Lung (tissue), 12 donors: ENCODE results near the gene PRR16. TPM values are rescaled to one million over a fixed set of nuclear protein-coding genes. Genes with fewer than 3 reads are reported as not detected.
A peak's percentile ranks its signal among the peaks of the same experiment; 100 is the strongest.

ENCODE experiments used
- ATAC-seq: fragments of 200-7000 bp; cut with Tn5 transposase; one replicate; pipeline ENCODE4 v1.9.1; 2020; ENCODE audit warnings: moderate number of reproducible peaks; ENCODE audit not compliant: insufficient read depth, low FRiP score
- DNase-seq, 3 donors: peaks; one replicate each; pipeline ENCODE4 v3.0.0-alpha.2; 2013 to 2017
- H3K27ac ChIP-seq, 2 donors: one replicate each; pipeline ENCODE4 v1.5.1; 2013; ENCODE audit warnings: mild to moderate bottlenecking in 2 of 2, moderate library complexity in 2 of 2, control low read depth in 1 of 2, inconsistent platforms in 1 of 2, low read depth in 1 of 2, low read length in 1 of 2
- H3K27me3 ChIP-seq, 3 donors: one replicate each; pipeline ENCODE4 v1.5.1; 2013; ENCODE audit warnings: low read length in 2 of 3; ENCODE audit not compliant: control insufficient read depth in 3 of 3, insufficient read depth in 3 of 3
- H3K36me3 ChIP-seq, 4 donors: one replicate each; pipeline ENCODE4 v1.5.1; 2013; ENCODE audit warnings: low read length in 4 of 4, mild to moderate bottlenecking in 1 of 4, moderate library complexity in 1 of 4; ENCODE audit not compliant: control insufficient read depth in 4 of 4, insufficient read depth in 4 of 4
- H3K4me1 ChIP-seq, 5 donors: one replicate each; pipeline ENCODE4 v1.5.1; 2013; ENCODE audit warnings: low read length in 5 of 5, mild to moderate bottlenecking in 2 of 5, moderate library complexity in 1 of 5; ENCODE audit not compliant: control insufficient read depth in 5 of 5, insufficient read depth in 5 of 5
- H3K4me3 ChIP-seq: one replicate; pipeline ENCODE4 v1.5.1; 2013; ENCODE audit warnings: mild to moderate bottlenecking, control low read depth, moderate library complexity
- H3K9ac ChIP-seq, 2 donors: one replicate each; pipeline ENCODE4 v1.5.1; 2013; ENCODE audit warnings: low read length in 2 of 2, control low read depth in 1 of 2; ENCODE audit not compliant: insufficient read depth in 1 of 2
- H3K9me3 ChIP-seq, 4 donors: one replicate each; pipeline ENCODE4 v1.5.1; 2013; ENCODE audit warnings: low read length in 3 of 4, mild to moderate bottlenecking in 1 of 4, moderate library complexity in 1 of 4; ENCODE audit not compliant: control insufficient read depth in 4 of 4, insufficient read depth in 3 of 4
- CTCF ChIP-seq: IDR thresholded peaks from 2 replicates; pipeline ENCODE4 v1.5.1; 2012; ENCODE audit warnings: mild to moderate bottlenecking; ENCODE audit errors: control extremely low read depth, extremely low read depth
- WGBS, 2 donors: extraction: QIAGEN DNeasy Blood & Tissue Kit; methylation state at CpG; one replicate each; pipeline ENCODE4 v1.1.7; 2013; 5-methylcytosine and 5-hydroxymethylcytosine counted together
- polyA plus RNA-seq, 2 donors: library from polyadenylated mRNA; stranded (reverse); fragments of 200-250 nt; gene quantifications; one replicate each; pipeline ENCODE4 v1.2.1, GENCODE V29; 2013
- total RNA-seq, 2 donors: library from RNA; depleted of rRNA in 1 of 2; stranded (reverse); fragments of >200 nt in 1 of 2; gene quantifications; one replicate each; pipeline ENCODE4 v1.2.1, GENCODE V29; 2014 to 2021
- donor health status: control.
- donor health status: control.
- donor health status: Bipolar disorder and iron deficiency.
- donor health status: healthy.
- donor health status: DM: yes; HTN: yes; CAD: no.

Gene PRR16
- total and polyA plus RNA-seq, 4 donors = 1.1 to 6.6 (median 5.9) TPM

DNA sequence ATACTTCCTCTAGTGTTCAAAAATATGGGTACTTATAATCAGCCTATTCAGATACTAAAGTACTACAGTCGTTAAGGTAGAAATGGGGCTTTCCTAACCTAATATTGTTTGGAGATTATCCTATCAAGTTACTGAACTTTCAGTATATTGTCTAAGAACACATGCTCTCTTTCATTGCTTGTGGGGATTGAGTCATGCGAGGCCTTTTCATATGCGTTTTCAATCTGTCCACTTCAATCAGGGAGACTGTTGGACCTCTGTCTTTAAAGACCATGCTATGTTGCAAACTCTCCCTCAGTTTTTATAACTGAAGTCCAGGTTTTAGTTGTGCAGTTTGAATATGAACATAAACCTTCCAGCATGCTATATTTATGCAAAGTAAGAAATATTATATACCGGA lies 15.0 kb downstream of the PRR16 start:
- Histone ChIP-seq H3K27ac (no peak overlapping the region), H3K27me3 (no peaks in the 10 kb centered on the region), H3K9ac (no peak overlapping the region), H3K4me1 (peaks cover 0 to 7% (median 0%) of the 10 kb centered on the region in 5 donors), H3K4me3 (no peak overlapping the region), H3K36me3 (peaks cover 0 to 2% (median 0%) of the 10 kb centered on the region in 4 donors), H3K9me3 (no peaks in the 10 kb centered on the region)
- no peak for TF ChIP-seq CTCF
- DNase-seq = no peak
- 70 to 81% methylated on average over 4 of the region's 4 CpGs for WGBS, 2 donors
- no peak for ATAC-seq

- no peak overlapping the region for H3K4me3 ChIP-seq
- 78 to 85% methylated on average over 5 of the region's 5 CpGs for WGBS, 2 donors
- no peak overlapping the region for H3K9ac ChIP-seq
- H3K36me3 ChIP-seq = no peaks in the 10 kb centered on the region
- DNase-seq = peak in 1 of 3 donors; percentile 38
- no peaks in the 10 kb centered on the region for H3K27me3 ChIP-seq
- no peak for TF ChIP-seq CTCF
- H3K4me1 ChIP-seq = no peaks in the 10 kb centered on the region
- H3K27ac ChIP-seq = no peak overlapping the region
- H3K9me3 ChIP-seq = no peaks in the 10 kb centered on the region
- ATAC-seq = no peak
These were observed 35.9 kb downstream of the PRR16 start for GRCh38 chr5:120499876-120500563.

DNA sequence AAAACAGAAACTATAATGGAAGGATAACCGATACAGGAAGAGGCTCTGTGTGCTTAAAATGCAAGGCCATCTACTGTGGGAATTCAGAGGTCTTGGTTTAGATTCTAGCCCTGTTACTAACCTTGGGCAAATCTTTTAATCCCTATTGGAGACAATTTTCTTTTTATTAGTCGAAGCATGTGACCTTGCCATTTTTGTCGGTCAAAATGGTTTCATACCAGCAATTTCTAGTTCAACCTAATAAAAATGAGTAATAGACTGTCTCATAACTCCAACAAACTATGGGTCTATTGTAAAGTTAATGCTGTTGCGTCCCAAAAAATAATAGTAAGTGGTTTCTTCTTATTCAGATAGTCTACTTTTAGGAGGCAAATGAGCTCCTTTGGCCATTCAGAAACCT lies 38.4 kb downstream of the PRR16 start:
- no peak overlapping the region for H3K4me3 ChIP-seq
- DNase-seq = peak in 2 of 3 donors; percentile 37 to 41

More for the DNA sequence above, 38.4 kb downstream of the PRR16 start:
- no peak for TF ChIP-seq CTCF
- H3K9me3 ChIP-seq = no peaks in the 10 kb centered on the region
- WGBS, 2 donors = 70 to 83% methylated on average over 4 of the region's 4 CpGs
- H3K27me3 ChIP-seq = no peaks in the 10 kb centered on the region
- no peak overlapping the region for H3K27ac ChIP-seq
- no peaks in the 10 kb centered on the region for H3K36me3 ChIP-seq
- no peak overlapping the region for H3K9ac ChIP-seq
- ATAC-seq = no peak
- peaks cover 0 to 6% (median 0%) of the 10 kb centered on the region in 5 donors for H3K4me1 ChIP-seq
